ENCODE measurements around the gene LTBP2.

DNA sequence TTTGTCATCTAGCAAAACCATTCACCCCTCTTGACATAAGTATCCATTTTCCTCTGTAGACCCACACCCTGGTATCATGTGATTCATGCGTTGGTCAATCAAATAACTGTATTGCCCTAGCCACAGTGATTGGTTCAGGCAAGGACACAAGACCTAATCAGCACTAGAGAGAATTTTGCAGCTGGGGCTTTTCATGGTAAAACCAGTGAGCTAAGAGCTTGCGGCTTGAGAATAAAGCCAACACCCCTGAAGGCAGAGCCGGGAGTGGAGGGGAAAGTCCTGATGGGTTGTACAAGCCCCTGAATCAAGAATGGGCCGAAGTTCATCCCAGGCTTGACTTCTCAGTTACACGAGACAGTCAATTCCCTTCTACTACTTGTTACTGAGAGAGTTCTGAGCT lies 33.2 kb upstream of the LTBP2 start:
- TF ChIP-seq, protein P1, sequence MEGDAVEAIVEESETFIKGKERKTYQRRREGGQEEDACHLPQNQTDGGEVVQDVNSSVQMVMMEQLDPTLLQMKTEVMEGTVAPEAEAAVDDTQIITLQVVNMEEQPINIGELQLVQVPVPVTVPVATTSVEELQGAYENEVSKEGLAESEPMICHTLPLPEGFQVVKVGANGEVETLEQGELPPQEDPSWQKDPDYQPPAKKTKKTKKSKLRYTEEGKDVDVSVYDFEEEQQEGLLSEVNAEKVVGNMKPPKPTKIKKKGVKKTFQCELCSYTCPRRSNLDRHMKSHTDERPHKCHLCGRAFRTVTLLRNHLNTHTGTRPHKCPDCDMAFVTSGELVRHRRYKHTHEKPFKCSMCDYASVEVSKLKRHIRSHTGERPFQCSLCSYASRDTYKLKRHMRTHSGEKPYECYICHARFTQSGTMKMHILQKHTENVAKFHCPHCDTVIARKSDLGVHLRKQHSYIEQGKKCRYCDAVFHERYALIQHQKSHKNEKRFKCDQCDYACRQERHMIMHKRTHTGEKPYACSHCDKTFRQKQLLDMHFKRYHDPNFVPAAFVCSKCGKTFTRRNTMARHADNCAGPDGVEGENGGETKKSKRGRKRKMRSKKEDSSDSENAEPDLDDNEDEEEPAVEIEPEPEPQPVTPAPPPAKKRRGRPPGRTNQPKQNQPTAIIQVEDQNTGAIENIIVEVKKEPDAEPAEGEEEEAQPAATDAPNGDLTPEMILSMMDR (IDR thresholded peaks at IDR 0.05 in 4 of 5, conservative IDR thresholded peaks at IDR 0.05 in 1 of 5), result no peak
- TF ChIP-seq POLR2A (IDR thresholded peaks at IDR 0.05), result no peak
